Heart right ventricle (tissue), 16 donors: ENCODE results near the gene CNOT8. TPM values are rescaled to one million over a fixed set of nuclear protein-coding genes. Genes with fewer than 3 reads are reported as not detected.

ENCODE experiments used
- ATAC-seq, 8 donors: fragments of 200-7000 bp; cut with Tn5 transposase; one replicate each; pipeline ENCODE4 v1.9.1; 2020; ENCODE audit warnings: mild to moderate bottlenecking in 8 of 8, moderate library complexity in 8 of 8, moderate number of reproducible peaks in 1 of 8
- DNase-seq, 2 donors: peaks; one replicate each; pipeline ENCODE4 v3.0.0-alpha.2; 2020
- H3K27ac ChIP-seq, 10 donors: fragments of 200-600 bp; sonication (generic) in 2 of 10; one replicate each; pipeline versions ENCODE4 v1.5.0 to v1.8.0; 2020 to 2022; ENCODE audit warnings: mild to moderate bottlenecking in 3 of 10
- H3K27me3 ChIP-seq, 7 donors: fragments of 200-600 bp; one replicate each; pipeline ENCODE4 v1.8.0; 2021 to 2022; ENCODE audit warnings: mild to moderate bottlenecking in 2 of 7
- H3K36me3 ChIP-seq, 9 donors: fragments of 200-600 bp; sonication (generic) in 1 of 9; one replicate each; pipeline versions ENCODE4 v1.5.0 to v1.8.0; 2020 to 2022; ENCODE audit warnings: mild to moderate bottlenecking in 2 of 9
- H3K4me1 ChIP-seq, 9 donors: fragments of 200-600 bp; sonication (generic) in 1 of 9; one replicate each; pipeline versions ENCODE4 v1.5.0 to v1.8.0; 2020 to 2022; ENCODE audit warnings: mild to moderate bottlenecking in 4 of 9
- H3K4me3 ChIP-seq, 10 donors: fragments of 200-600 bp; sonication (generic) in 2 of 10; one replicate each; pipeline versions ENCODE4 v1.5.0 to v1.8.0; 2020 to 2022; ENCODE audit warnings: mild to moderate bottlenecking in 7 of 10, moderate library complexity in 2 of 10
- H3K9me3 ChIP-seq, 11 donors: fragments of 200-600 bp in 10 of 11; sonication (generic) in 2 of 11; one replicate each; pipeline versions ENCODE4 v1.5.0 to v1.8.0; 2013 to 2022; ENCODE audit warnings: mild to moderate bottlenecking in 2 of 11, control low read depth in 1 of 11, moderate library complexity in 1 of 11
- CTCF ChIP-seq, 9 donors: fragments of 200-600 bp; sonication (generic) in 2 of 9; IDR thresholded peaks; one replicate each; pipeline versions ENCODE4 v1.5.0 to v1.8.0; 2021 to 2022; ENCODE audit warnings: antibody characterized with exemption in 9 of 9, mild to moderate bottlenecking in 5 of 9, moderate library complexity in 1 of 9
- WGBS, 2 donors: extraction: QIAGEN DNeasy Blood & Tissue Kit; methylation state at CpG; one replicate each; pipeline ENCODE4 v1.1.7; 2013; ENCODE audit warnings: inconsistent platforms in 1 of 2; 5-methylcytosine and 5-hydroxymethylcytosine counted together
- intact Hi-C, 10 donors: fragments of 100-400 bp; cut with DNase I; formaldehyde crosslinking; loops; one replicate each; pipeline versions ENCODE4 v1.11.1 to v1.14.2; 2022
- polyA plus RNA-seq, 2 donors: library from polyadenylated mRNA; stranded (reverse); fragments of 200-250 nt; gene quantifications; one replicate each; pipeline ENCODE4 v1.2.3, GENCODE V29; 2013
- total RNA-seq, 10 donors: library from RNA; stranded (reverse); fragmentation: NEBNext Ultra II Directional in 3 of 10; extraction: Animal tissue kit (Norgen Biotek cat#: 25700) in 3 of 10; gene quantifications; one replicate each; pipeline versions ENCODE4 v1.2.1 to v1.2.4, GENCODE V29; 2021 to 2023
- donor health status: Arrhythmogenic right ventricular cardiomyopathy.
- donor health status: ischemic (EF 13 %, LVEDD 7.1; RV severe dilation, severe dysfunction).
- donor health status: healthy with polysubstance abuse.
- donor health status: DM: no; HTN: yes; CAD: no.
- donor health status: DM: no; HTN: no; CAD: no.
- donor health status: ischemic (EF 25% LVEDD 6.9; RV normal size, moderate dysfunction).
- donor health status: ischemic (EF 25% LVEDD 5.7; RV mildly dilated, moderate dysfunction).
- donor health status: healthy.
- donor health status: DM: yes; HTN: yes; CAD: no.
- donor health status: Ischemic cardiomyopathy.
- donor health status: ischemic (EF 35%, LVEDD 5.7; RV mildly dilated, moderate dysfunction).
- donor health status: nonischemic (EF 11% LVEDD 7.7; RV severe dilation, severe dysfunction).
- donor health status: DM: yes; HTN: yes; CAD: no.
- donor health status: PGD.
- donor health status: ischemic (EF 29% LVEDD 5.4; RV normal size, mild dysfunction).
- donor health status: nonischemic (EF 23%, LVEDD 6.1; RV moderate dilation, normal function).

Gene CNOT8
- total and polyA plus RNA-seq, 12 donors = 20.9 to 29.8 (median 22.1) TPM

DNA sequence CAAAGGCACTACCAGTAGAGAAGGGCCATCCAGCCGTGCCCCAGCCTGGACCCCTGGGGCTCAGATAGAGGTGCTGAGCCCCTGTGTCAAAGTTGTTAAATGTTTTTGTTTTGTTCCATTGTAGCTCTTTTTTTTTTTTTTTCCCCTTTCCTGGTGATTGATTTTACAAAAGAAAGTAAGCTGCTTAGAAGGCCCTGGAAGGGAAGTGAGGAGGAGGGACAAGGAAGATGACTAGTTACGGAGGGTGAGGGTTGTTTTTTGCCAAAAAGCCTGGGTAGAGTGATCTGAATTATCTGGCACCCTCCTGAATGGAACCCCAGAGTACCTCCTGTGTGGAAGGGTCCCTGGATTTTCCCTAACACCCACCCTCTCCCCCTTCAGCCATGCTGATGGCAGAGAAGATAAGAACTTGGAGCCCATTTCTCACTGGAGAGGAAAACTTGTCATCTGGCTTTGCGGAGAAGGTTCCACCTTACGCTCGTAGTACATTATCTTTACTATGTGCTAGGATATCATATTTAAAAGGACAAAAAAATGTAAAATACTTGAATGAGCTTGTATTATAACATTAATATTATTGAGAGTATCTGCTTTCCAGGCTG, 41.4 kb upstream of the CNOT8 start:
- 71 to 80% methylated on average over 5 of the region's 5 CpGs for WGBS, 2 donors
- Histone ChIP-seq H3K4me1 (peaks cover 0 to 37% (median 8%) of the 10 kb centered on the region in 9 donors), H3K9me3 (no peaks in the 10 kb centered on the region), H3K36me3 (peaks cover 0 to 100% (median 58%) of the 10 kb centered on the region in 9 donors), H3K27ac (peak overlapping the region in 6 of 10 donors; percentile 19 to 51 (median 22)), H3K27me3 (no peaks in the 10 kb centered on the region), H3K4me3 (no peak overlapping the region)
- DNase-seq (no peak), ATAC-seq (peak in 1 of 8 donors; percentile 17)
- intact Hi-C loops = no loop called here
- no peak for TF ChIP-seq CTCF (IDR thresholded peaks at IDR 0.05)

GRCh38 chr5:154817815-154818214, 40.6 kb upstream of the CNOT8 start:
- Histone ChIP-seq H3K36me3 (peaks cover 0 to 100% (median 56%) of the 10 kb centered on the region in 9 donors), H3K4me1 (peaks cover 0 to 32% (median 11%) of the 10 kb centered on the region in 9 donors), H3K9me3 (no peaks in the 10 kb centered on the region), H3K27ac (peak overlapping the region in 2 of 10 donors; percentile 17 to 55), H3K27me3 (no peaks in the 10 kb centered on the region), H3K4me3 (no peak overlapping the region)
- TF ChIP-seq CTCF (IDR thresholded peaks at IDR 0.05) = no peak
- DNase-seq (no peak), ATAC-seq (no peak)
- intact Hi-C loops = no loop called here
- 80 to 81% methylated on average over 6 of the region's 6 CpGs for WGBS, 2 donors

DNA sequence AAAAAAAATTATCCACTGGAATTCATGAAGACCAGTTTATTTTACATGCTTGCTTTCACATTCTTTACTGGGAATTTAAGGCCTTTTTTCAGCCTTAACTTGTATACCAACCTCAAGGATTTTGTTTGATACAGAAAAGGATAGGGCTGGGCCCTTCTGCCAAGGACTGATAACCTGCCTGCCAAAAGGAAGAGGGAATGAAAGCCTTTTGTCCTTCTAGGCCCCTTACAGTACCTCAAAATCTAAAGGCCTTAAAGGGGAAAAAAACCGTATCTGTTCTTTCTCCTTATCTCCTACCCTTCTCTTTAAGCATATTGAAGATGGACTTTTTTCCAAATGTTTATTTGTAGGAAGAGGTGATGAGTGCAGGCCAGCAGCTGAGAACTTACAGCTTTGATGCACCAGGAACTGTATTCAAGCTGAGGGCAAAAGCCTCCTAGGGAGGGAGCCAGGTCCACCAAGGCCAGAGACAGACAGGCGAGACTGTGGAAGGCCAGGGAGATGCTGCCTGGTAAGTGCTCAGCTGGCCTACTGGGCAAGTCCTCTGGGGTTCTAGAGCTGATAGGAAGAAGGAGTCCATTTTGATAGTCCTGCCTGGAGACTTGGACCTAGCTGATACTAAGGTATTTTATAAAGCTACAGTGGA, 39.8 kb upstream of the CNOT8 start:
- Histone ChIP-seq H3K4me3 (no peak overlapping the region), H3K9me3 (no peaks in the 10 kb centered on the region), H3K36me3 (peaks cover 0 to 100% (median 52%) of the 10 kb centered on the region in 9 donors), H3K27me3 (no peaks in the 10 kb centered on the region), H3K4me1 (peaks cover 0 to 32% (median 11%) of the 10 kb centered on the region in 9 donors), H3K27ac (peak overlapping the region in 5 of 10 donors; percentile 17 to 55 (median 31))
- TF ChIP-seq CTCF (IDR thresholded peaks at IDR 0.05) = no peak
- intact Hi-C loops = no loop called here
- no peak for ATAC-seq
- WGBS, 2 donors = 58 to 67% methylated on average over 2 of the region's 2 CpGs
- no peak for DNase-seq

DNA sequence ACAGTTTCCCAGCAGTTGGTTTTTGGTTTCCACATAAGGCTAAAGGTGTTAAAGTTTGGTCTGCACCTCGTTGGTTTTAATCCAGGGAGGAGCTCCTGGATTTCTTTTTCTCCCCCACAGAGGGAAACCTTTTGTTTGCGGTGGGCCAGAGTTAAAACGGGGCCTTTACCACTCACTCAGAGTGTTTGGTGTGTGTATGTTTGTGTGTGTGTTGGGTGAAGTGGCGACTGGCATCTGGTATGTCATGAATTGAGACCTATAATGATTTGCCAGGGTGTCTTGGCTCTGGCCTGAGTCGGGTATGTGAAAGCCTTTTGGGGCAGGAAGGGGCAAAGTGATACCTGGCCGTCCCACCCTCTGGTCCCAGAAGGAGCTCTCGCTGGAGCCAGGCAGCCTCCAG, 38.9 kb upstream of the CNOT8 start:
- Histone ChIP-seq H3K27ac (peak overlapping the region in 4 of 10 donors; percentile 0 to 55 (median 28)), H3K27me3 (no peaks in the 10 kb centered on the region), H3K9me3 (no peaks in the 10 kb centered on the region), H3K36me3 (peaks cover 0 to 100% (median 55%) of the 10 kb centered on the region in 9 donors), H3K4me1 (peaks cover 0 to 32% (median 11%) of the 10 kb centered on the region in 9 donors), H3K4me3 (no peak overlapping the region)
- 72 to 75% methylated on average over 7 of the region's 7 CpGs for WGBS, 2 donors
- no peak for DNase-seq
- no peak for TF ChIP-seq CTCF (IDR thresholded peaks at IDR 0.05)
- ATAC-seq = no peak
- intact Hi-C loops = no loop called here
